Suprapubic skin (tissue), 4 donors: ENCODE measurements around the gene TTC28.
"Not testable (repeated sequence)": the region's sequence is repeated elsewhere in the genome, so short reads cannot be mapped to it uniquely, and the experiment has no call there.

Experiments used
- CTCF ChIP-seq, 2 donors: fragments of 200-600 bp in 1 of 2; fragments of 450-650 bp in 1 of 2; sonication (generic) in 1 of 2; IDR thresholded peaks; one replicate each; pipeline ENCODE4 v1.5.1; 2016 to 2019; ENCODE audit warnings: antibody characterized with exemption in 2 of 2, mild to moderate bottlenecking in 1 of 2, moderate library complexity in 1 of 2
- EP300 ChIP-seq: sonication (generic); formaldehyde crosslinking; IDR thresholded peaks from one replicate; pipeline ENCODE4 v1.6.1; 2017; ENCODE audit warnings: antibody characterized with exemption
- POLR2A ChIP-seq, 2 donors: fragments of 450-650 bp; IDR thresholded peaks; one replicate each; pipeline ENCODE4 v1.6.1; 2017; ENCODE audit warnings: antibody characterized with exemption in 2 of 2, mild to moderate bottlenecking in 2 of 2, moderate library complexity in 2 of 2
- POLR2AphosphoS5 ChIP-seq, 3 donors: sonication (generic); formaldehyde crosslinking; IDR thresholded peaks; one replicate each; pipeline ENCODE4 v1.6.1; 2017; ENCODE audit warnings: antibody characterized with exemption in 3 of 3

- not testable (repeated sequence) for TF ChIP-seq CTCF (IDR thresholded peaks at IDR 0.05); EP300; POLR2AphosphoS5 (IDR thresholded peaks at IDR 0.05); POLR2A (IDR thresholded peaks at IDR 0.05)
Observed at GRCh38 chr22:28560743-28561101, 118.9 kb downstream of the TTC28 start.
